ENCODE results near the gene CYP4V2. TPM values are rescaled to one million over a fixed set of nuclear protein-coding genes. Genes with fewer than 3 reads are reported as not detected.

Gene CYP4V2
- total and polyA plus RNA-seq, 8 donors, result 6.4 to 27.8 (median 14.6) TPM

- DNase-seq (no peak), ATAC-seq (no peak)
- no peak overlapping the region for H3K4me3 ChIP-seq
These were observed 42.9 kb upstream of the CYP4V2 start for GRCh38 chr4:186148336-186148975.

DNA sequence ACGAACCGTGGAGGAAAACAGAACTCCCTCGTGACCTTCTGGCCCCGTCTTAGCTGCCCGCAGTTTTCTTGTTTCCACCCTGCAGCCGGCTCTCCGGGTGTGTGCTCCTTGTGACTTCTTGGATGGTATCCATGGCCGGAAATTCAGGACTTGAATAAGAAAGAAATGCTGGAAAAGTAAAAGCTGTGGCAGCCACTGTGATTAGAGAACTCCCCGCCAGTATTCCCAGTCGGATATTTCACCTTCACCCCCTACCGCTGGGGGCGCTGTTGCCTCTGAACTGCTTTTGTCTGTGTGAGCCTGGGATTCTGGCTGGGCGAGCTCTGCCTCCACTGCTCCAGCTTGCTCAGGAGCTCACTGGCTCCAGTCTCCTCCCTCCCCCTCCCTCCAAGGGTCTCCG, 41.5 kb upstream of the CYP4V2 start:
- Histone ChIP-seq H3K4me3 (no peak overlapping the region), H3K27me3 (peaks cover 0 to 18% of the 10 kb centered on the region in 2 donors), H3K27ac (no peak overlapping the region), H3K36me3 (no peaks in the 10 kb centered on the region), H3K4me1 (no peaks in the 10 kb centered on the region), H3K9me3 (no peaks in the 10 kb centered on the region)
- ATAC-seq (peak; percentile 56), DNase-seq (peak in 1 of 4 donors; percentile 45)
- peak; percentile 36 to 62 for TF ChIP-seq CTCF (IDR thresholded peaks at IDR 0.05)
- intact Hi-C loops (cut with DNase I), result no loop called here

More at GRCh38 chr4:186148336-186148975, 42.9 kb upstream of the CYP4V2 start:
- H3K27ac ChIP-seq, result no peak overlapping the region
- no peaks in the 10 kb centered on the region for H3K4me1 ChIP-seq
- H3K9me3 ChIP-seq, result no peaks in the 10 kb centered on the region
- intact Hi-C loops (cut with DNase I), result no loop called here
- no peak for TF ChIP-seq CTCF (IDR thresholded peaks at IDR 0.05)
- peaks cover 0 to 30% of the 10 kb centered on the region in 2 donors for H3K27me3 ChIP-seq
- no peaks in the 10 kb centered on the region for H3K36me3 ChIP-seq

DNA sequence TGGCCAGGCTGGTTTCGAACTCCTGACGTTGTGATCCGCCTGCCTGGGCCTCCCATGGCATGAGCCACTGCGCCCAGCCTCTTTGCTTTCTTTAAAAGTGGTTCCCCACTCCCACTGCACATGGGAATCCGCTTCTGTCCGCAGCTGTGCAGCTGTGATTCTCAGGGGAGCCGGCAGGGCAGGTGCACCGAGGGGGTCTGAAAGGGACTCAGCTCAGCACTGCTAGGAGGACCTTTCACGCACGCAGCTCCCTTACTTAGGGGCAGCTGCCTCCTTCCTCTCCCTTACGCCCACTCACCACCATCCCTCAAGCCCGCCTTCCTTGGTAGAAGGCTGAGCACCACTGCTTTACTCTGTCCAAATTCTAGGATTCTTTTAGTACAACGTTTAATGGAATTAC, 40.4 kb upstream of the CYP4V2 start:
- Histone ChIP-seq H3K4me3 (no peak overlapping the region), H3K27ac (no peak overlapping the region), H3K4me1 (no peaks in the 10 kb centered on the region), H3K27me3 (peaks cover 0 to 7% of the 10 kb centered on the region in 2 donors), H3K9me3 (no peaks in the 10 kb centered on the region), H3K36me3 (no peaks in the 10 kb centered on the region)
- intact Hi-C loops (cut with DNase I), result no loop called here
- TF ChIP-seq CTCF (IDR thresholded peaks at IDR 0.05), result no peak
- ATAC-seq (no peak), DNase-seq (no peak)

DNA sequence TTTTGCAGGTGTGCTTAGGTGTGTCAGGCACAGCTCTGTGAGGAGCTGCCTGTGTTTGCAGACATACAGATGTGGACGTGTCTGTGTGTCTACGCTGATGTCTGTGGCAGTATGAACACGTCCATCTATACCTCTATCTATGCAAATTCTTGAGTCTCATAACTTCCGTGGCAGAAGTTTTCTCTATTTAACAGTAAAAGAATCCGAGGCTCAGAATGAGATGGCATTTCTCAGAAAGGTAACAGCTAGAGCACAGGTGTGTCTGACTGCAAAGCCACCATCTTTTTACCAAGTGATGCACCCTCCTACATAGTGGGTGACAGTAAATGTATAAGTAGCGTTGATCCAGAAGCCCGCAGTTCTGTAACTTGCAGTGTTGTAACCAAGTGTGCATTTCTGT, 39.9 kb upstream of the CYP4V2 start:
- no peak for ATAC-seq
- no peak for DNase-seq
- Histone ChIP-seq H3K27me3 (peaks cover 0 to 1% of the 10 kb centered on the region in 2 donors), H3K4me3 (no peak overlapping the region), H3K27ac (no peak overlapping the region), H3K36me3 (peaks cover 0 to 5% of the 10 kb centered on the region in 2 donors), H3K9me3 (no peaks in the 10 kb centered on the region), H3K4me1 (no peaks in the 10 kb centered on the region)
- intact Hi-C loops (cut with DNase I), result no loop called here
- TF ChIP-seq CTCF (IDR thresholded peaks at IDR 0.05), result no peak

- ATAC-seq (no peak), DNase-seq (peak in 1 of 4 donors; percentile 72)
- H3K4me1 ChIP-seq, result no peaks in the 10 kb centered on the region
- H3K27me3 ChIP-seq, result no peaks in the 10 kb centered on the region
- peaks cover 0 to 19% of the 10 kb centered on the region in 2 donors for H3K36me3 ChIP-seq
- H3K4me3 ChIP-seq, result no peak overlapping the region
- no peak overlapping the region for H3K27ac ChIP-seq
- H3K9me3 ChIP-seq, result no peaks in the 10 kb centered on the region
- TF ChIP-seq CTCF (IDR thresholded peaks at IDR 0.05), result no peak
- intact Hi-C loops (cut with DNase I), result no loop called here
These were observed 33.1 kb upstream of the CYP4V2 start for GRCh38 chr4:186158021-186158813.
